Lung microvascular endothelial cell (primary cell): ENCODE measurements around the gene CYB561D2. TPM values are rescaled to one million over a fixed set of nuclear protein-coding genes. Genes with fewer than 3 reads are reported as not detected.
A peak's percentile ranks its signal among the peaks of the same experiment; 100 is the strongest.

Experiments
- DNase-seq, 2 donors: peaks; one replicate each; pipeline versions ENCODE4 v3.0.0 to v3.0.0-alpha.2; 2010; ENCODE audit warnings: low read depth in 2 of 2
- total RNA-seq: library from RNA; depleted of rRNA; stranded (reverse); fragments of >200 nt; gene quantifications from 2 replicates; pipeline ENCODE4 v1.2.1, GENCODE V29; 2014

Gene CYB561D2
- total RNA-seq, 1 donor from 2014 or later: 21.6 TPM

DNA sequence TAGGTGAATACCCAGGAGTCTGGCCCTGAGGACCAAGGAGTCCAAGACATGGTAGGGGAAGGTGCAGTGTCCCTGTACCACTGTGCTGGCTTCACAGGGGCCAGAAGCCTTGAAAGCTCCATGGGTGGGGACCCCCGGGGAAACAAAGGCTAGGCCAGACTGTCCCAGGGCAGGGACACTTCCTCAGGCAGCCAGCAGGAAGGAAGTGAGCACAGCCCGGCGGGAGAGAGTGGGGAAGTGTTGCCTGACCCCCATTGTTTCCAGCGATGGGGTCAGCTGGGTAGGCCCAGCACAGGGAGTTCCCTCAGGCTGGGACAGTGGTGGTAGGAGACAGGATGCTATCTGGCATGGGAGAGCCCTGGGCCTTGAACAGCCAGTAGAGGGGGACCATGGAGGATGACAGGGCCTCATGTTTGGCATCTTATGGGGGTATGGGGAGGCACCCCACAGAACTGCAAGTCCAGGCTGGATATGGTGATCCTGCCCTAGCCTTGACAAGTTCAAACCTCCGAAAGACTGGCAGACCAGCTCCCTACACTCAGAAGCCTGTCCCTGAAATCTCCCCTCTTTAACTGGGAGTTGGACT lies 27.0 kb upstream of the CYB561D2 start:
- peak; percentile 94 to 97 for DNase-seq

DNA sequence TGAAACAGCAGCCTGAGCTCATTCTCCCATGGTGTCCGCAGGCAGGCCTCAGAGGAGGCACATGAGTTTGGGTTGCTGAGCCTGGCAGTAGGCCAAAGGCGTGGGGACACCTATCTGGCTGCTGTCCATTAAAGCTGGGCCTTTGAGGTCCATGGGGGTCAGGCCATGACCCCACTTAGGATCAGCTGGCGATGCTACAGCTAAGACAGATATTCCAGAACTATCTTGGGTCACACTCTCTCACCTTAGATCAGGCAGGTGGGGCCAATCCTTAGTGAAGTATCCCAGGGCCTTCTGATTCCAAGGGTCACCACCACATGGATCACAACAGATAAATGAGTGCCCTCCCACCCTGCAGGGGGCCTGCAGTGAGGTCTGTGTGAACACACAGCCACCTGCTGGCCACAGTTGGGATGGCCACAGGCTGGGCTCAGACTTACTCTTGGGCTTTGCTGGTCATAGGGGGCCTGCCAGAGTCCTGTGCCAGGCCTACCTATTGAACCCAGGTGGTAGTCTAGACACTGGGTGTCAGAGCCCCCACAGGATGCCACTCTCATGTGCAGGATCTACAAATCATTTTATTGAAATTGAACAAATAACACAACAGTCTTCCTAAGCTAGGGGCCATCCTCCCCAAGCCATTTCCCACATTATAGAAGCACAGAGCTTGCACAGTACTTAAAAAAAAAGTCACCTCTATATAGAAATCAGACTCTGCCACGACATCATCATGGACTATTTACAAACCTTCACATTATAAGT lies 26.1 kb upstream of the CYB561D2 start:
- peak; percentile 83 to 93 for DNase-seq

DNA sequence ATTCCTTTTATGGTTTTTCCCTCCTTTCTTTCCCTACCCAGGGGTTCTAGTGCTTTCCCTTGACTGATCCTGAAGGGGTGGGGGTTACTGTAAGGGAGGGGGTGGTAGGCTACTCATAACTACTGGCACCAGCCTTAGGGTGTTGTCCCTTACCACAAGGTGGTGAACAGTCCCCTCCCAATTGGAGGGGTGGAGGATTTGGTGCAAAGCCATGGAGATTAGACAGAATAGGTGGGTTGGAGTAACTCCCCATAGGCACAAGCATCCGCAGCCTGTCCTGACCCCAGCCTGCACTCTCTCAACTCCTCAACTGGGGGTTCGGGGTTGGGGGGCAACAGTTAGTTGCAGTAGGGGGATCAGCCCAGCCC lies 25.6 kb upstream of the CYB561D2 start:
- no peak for DNase-seq

DNA sequence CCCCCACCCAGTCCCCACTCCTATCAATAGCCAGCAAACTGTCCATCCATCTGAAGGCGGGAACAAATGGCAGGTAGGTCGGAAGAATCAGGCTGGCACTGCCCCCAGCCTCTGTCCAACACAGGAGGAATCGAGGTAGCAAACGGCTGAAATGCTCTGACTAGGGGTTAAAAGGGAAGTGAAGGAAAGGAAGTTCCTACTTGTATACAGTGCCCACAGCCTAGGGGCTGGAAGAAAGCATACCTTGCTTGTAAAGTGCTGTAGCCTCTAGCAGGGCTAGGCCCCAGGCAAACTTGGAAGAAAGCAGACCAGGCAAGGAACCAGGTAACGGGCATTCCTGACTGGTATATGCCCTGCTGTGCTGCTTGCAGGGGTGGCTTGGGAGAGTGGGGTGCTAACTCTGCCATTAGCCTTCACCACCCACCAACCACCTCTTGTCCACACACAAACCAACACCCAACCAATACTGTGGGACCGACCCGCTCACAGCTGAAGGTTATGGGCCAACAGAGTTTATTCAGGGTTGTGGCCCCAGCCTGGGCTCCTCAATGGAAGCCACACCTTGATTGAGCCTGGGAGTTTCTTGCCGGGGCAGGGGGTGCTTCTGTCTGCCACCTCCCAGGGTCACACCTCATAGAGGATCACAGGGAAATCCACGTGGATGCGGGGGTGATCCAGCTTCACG lies 25.0 kb upstream of the CYB561D2 start:
- no peak for DNase-seq

DNA sequence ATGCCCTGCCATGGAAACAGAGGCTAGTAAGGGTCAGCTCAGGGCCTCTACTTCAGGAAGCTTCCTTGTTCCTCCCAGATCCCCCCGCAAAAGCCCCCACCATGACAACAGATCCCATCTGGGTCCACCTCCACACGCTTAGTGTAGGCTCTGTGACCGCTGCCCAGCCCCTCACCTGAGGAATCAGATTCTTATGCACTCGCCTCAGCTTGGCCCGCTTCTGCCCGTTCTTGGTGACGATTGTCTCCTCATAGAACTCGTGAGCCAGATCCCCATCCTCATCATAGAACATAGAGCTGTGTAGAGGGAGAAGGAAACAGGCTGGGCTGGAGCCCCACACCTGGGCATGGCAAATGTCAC lies 24.5 kb upstream of the CYB561D2 start:
- DNase-seq: no peak

DNA sequence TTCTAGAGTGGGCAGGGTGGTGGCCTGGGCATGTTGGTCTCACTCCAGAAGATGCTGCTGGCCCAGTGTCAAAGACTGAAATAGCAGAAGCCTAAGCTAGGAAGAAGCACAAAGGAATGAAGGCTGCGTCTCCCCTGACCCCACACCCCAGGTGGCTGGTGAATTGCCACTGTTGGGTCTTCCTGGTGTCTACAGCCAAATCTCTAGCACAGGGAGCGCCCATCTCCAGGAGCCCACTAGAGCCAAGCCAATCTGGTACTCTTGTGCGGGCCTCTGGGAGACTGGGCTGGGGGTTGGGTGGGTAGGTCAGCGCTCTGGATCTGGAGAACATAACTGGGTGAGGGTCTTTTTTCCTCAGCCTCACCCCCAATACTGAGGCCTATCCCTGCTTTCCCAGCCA lies 23.5 kb upstream of the CYB561D2 start:
- DNase-seq: no peak

DNA sequence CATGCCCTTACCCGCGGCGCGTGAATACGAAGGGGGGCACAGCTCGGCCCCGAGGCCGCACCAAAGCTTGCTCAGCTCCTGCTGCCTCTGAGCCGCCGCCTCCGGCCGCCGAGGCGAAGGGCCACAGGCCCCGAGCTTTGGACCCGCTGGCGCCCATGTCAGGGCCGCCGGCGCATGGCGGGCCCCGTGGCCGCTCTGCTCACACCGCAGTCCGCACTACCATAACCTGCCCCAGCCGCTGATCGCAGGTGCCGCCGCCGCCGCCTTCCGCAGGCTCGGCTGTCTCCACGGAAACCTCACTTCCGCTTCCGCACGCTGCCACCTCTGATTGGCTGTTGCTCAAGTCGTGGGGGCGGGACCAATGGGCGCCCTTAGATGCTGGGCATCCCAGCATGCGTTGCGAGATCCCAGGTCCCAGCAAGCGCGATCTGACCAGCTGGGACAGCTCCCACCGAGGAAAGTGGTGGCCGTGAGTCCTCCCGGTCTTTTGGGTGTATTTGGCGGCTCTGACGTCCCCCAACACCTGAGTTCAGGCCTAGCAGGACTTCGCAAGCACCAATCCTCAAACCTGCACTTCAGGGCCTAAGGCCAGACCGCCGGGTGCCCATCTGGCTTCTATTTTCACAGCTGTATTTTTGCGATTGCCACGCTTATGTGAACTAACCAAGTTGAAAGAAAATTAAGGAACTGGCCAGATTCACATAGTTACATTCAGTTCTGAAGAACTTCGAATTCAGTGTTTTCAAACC lies 22.5 kb upstream of the CYB561D2 start, which contains the start of gene TUSC2:
TUSC2 (minus strand) TSS at position 281 of the 749 bp plus-strand sequence; CDS start at position 157, 124 bp downstream.
- peak; percentile 98 for DNase-seq

DNA sequence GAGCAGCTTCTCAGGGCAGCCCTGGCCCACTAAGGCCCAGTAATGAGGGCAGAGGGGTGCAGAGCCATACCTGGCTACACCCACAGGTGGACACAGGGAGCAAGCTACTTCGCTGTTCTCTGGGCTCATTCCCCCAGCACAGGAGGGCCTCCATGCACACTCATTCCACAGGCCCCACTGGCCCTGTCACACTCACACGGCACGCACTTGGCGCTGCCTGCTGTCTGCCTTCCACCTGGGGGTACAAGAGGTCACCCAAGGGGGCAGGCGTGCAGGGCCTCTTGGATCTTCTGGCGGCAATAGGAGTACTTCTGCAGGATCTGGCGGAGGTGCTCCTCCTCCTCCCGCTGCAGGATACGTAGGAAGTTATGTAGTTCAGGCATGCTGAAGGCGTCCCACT lies 20.3 kb upstream of the CYB561D2 start:
- DNase-seq: no peak

DNA sequence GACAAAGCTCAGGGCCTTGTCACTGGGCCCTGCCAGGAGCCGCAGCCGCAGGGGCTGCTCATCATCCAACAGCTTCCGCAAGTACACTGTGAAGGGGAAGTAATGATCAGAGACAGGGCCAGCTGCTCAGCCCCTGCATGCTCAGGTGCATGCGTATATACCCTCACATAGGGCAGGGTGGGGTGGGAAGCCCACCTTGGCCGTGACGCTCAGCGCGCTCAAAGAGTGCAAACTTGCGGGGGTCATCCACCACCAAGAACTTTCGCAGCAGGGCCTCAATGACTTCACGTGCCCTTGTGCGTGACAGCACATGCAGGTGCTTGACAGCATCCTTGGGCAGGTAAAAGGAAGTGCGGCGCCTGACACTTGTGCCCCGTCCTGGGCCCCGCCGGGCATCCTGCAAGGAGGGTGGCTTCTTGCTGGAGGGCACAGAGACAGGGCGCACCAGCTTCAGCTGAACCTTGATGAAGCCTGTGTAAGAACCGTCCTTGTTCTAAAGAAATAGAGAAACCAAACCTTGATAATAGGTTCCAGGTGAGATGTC lies 19.2 kb upstream of the CYB561D2 start:
- no peak for DNase-seq

DNA sequence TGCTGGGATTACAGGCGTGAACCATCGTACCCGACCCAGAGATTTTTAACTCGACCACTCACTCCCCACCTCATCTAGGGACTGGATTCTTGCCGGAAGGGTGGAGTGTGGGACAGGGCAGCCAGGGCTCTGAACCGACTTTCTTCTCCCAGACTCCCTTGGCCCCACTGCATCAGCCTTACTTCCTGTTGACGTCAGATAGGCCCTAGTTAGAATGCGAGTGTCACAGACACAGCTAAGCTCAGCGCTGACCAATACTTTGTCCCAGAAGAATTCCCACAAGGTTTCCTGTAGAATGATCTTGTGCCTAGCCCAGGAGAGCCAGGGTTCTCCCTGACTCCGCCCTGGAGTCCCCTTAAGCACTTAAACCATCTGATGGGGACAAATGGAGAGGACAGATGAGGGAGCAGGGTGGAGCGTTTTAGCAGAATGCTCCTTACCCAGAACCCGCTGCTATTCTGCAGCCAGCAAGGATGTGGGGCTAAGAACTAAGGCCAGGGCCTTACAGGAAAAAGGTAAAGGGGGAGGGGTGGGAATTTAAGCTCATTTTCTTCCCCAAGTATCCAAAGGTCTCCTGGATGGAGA lies 16.8 kb upstream of the CYB561D2 start:
- DNase-seq: peak; percentile 63 to 97

DNA sequence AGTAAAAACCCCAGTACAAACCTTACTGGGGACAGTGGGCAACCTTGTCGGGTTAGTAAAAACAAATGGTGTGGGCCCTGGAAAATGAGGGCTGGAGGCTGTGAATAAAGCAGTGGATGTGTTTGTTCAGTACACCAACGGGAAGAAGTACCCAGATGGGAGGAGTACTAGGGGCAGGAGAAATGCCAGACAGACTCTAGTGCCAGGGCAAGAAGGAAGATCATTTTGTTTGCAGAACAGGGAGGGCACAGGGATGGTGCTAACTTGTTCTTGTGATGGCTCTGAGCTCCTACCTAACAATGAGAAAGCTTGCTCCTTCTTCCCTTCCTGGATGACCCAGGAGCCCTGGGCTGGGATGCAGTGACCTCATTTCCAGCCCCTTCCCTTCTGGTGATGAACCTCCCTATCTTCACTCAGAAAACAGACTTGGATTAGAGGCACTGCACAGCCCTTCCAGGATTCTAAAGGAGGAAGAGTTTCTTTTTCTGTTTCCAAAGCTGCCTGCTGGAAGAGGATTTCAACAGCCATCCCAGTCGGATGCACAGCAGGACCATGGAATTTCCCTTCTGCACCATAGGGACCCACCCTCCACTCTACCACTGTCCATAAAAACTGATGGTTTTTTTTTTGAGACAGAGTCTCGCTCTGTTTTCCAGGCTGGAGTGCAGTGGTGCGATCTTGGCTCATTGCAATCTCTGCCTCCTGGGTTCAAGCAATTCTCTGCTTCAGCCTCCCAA lies 16.2 kb upstream of the CYB561D2 start:
- DNase-seq: peak; percentile 66 to 82

DNA sequence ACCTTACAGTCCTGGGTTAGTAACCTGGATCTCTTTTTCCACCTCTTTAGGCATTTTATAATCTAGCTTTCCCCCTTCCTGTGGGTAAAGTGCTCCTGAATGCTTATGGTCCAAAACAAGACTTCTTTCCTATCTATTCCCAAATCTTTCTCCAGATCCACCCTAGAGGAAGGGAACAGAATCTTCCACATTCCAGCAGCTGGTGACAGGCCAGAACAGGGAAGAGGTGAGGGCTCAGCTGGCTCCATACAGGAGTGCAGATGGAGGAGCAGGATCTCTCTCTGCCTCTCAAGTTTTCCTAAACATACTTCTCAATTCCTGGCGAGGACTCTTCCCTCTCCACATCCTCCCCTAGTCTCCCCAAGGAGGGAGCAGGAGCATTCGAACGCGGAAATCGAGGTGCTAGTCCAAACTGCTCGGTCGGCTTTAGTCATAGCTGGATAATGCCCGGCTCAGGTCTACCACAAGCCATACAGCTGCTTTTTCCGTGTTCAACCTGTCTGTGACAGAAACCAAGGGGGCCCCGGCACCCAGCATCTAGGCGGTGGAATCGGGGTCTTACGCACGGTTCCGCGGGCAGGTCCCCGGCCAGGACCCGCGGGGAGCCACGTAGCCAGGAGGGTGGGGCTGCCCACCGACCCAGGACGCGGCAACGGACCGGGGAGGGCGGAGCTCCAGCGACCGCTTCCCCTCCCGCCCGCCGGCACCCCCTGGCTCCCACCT lies 14.0 kb upstream of the CYB561D2 start:
- DNase-seq: no peak

DNA sequence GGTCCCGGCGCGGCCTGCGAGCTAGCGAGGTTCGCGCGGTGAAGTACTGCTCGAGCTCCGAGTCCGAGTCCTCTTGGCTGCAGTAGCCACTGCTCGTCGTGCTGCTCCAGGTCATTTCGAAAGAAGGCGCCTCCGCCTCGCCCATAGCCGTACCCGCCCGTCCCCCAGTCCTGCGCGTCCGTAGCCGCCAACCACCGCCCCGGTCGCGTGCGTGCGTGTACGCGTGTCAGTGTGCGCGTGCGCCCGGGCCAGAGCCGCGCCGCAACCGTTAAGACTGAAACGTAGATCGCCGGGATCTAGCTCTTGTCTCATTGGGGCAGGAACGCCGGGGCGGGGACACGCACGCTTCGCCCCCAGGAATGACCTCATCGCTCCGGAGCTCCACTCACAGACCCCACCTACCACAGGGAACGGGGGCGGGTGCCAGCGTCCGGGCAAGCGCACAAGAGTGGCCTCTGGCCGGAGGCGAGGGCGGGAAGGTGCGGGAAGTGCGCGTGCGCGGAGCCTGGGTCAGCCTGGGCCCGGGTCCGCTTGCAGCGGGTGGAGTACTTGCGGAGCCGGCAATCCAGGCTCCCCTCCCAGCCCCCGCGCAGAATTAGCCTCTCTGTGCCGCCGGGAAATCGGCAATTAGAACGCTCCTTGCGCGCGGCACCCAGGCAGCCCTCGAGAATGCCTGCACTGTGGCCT lies 13.3 kb upstream of the CYB561D2 start:
- DNase-seq: peak; percentile 100

DNA sequence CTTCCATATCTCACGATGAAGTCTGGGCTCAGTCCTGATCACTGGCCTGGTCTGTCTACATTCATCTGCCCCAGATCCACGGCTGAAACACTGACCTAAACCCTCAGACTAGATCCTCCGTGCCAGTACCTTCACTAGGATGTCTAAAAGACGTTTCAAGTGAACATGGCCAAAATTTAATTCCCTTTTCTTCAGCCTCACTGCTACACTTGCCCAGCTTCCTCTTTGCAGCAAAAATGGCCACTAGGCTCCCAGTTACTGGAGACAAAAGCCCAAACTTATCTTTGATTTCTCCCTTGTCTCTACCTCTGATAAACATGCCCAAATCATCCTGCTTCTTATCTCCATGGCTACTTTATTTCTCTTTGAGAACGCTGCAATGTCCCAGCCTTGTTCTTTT lies 11.7 kb upstream of the CYB561D2 start:
- no peak for DNase-seq

DNA sequence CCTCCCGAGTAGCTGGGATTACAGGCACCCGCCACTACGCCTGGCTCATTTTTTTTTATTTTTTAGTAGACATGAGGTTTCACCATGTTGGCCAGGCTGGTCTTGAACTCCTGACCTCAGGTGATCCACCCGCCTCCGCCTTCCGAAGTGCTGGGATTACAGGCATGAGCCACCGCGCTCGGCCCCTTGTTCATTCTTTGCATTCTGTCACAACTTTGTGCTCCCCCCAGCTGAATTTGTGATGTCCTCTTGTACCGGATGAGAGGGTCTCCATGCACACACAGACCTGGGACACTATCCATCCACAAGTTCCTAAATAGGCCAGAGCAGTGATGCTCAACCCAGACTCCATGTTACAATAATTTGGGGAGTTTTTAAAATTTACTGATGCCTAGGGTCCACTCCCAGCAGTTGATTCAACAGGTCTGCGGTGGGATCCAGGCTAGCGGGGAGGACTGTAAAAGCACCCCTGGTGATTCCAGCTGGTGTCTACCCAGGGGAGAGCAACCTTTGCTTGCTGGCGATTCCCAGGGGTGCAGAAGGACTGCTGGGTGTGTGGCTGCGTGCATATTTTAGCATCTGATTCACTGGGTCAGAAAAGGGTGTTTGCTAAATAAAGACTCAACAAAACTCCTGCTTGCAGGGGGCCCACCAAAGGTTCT lies 11.0 kb upstream of the CYB561D2 start:
- no peak for DNase-seq

DNA sequence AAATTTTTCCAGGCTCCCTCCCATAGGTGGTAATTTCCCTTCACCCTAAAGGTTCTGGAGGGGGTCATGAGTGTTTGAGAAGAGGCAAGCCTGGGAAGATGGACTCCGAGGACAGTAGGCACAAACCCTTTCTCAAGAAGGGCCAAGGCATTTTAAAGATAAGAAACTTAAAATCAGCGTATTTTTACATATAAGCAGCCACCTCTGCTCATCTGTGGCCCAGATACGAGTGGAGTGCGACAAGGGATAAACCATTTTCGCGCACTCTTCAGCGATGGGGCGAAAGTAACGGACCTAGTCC lies 10.6 kb upstream of the CYB561D2 start:
- no peak for DNase-seq

DNA sequence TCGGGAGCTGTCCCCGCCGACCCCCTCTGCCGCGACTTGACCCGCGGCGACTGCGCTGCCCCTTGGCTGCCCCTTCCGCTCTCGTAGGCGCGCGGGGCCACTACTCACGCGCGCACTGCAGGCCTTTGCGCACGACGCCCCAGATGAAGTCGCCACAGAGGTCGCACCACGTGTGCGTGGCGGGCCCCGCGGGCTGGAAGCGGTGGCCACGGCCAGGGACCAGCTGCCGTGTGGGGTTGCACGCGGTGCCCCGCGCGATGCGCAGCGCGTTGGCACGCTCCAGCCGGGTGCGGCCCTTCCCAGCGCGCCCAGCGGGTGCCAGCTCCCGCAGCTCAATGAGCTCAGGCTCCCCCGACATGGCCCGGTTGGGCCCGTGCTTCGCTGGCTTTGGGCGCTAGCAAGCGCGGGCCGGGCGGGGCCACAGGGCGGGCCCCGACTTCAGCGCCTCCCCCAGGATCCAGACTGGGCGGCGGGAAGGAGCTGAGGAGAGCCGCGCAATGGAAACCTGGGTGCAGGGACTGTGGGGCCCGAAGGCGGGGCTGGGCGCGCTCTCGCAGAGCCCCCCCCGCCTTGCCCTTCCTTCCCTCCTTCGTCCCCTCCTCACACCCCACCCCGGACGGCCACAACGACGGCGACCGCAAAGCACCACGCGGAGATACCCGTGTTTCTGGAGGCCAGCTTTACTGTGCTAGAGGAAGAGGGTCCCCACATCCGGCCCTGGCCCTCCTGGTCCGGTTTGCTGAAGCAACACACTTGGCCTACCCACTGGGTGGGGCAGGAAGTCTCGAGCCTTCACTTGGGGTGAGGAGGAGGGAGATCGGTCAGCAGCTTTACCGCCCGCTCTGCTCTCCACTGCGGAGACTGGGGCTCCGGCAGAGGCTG lies 10.0 kb upstream of the CYB561D2 start, which contains the start of gene RASSF1:
RASSF1 (minus strand) TSS at position 389 of the 882 bp plus-strand sequence; CDS start at position 358, 31 bp downstream.
- DNase-seq: peak in 1 of 2 donors; percentile 43

DNA sequence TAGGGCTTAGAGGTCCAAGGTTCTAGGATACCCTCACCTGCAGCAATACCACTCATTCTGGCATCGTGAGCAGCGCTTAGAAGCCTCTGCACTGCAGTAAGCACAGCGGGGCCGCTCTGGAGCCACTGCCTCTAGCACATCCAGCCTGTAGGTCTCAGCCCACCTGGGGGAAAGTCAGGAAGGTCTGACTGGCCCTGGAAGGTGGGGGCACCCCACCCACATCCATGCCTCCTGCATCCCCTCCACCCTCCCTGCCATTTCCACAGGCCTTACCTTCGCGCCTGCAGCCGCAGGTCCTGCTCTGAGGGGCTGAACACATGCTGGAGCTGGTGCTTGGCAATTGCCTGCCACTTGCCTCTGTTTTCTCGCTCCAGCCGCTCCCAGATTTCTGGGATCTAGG lies 9.1 kb upstream of the CYB561D2 start:
- DNase-seq: no peak
